Loucy (cell line): ENCODE measurements around the gene ZFP1.

ENCODE experiments used
- CTCF ChIP-seq: fragments of 200-600 bp; sonication (generic); conservative IDR thresholded peaks from 2 replicates; pipeline ENCODE4 v1.5.1; 2014; ENCODE audit warnings: mild to moderate bottlenecking, antibody characterized with exemption, low read length
- EZH2phosphoT487 ChIP-seq: fragments of 200-600 bp; IDR thresholded peaks from 2 replicates; pipeline ENCODE4 v1.6.1; 2018; ENCODE audit warnings: antibody characterized with exemption, mild to moderate bottlenecking, moderate library complexity, borderline replicate concordance

GRCh38 chr16:75138233-75138632 lies 10.1 kb upstream of the ZFP1 start:
- no peak for TF ChIP-seq CTCF
- TF ChIP-seq EZH2phosphoT487: no peak
